Ascending aorta (tissue), 2 donors: ENCODE data around the gene NOSTRIN. TPM values are rescaled to one million over a fixed set of nuclear protein-coding genes. Genes with fewer than 3 reads are reported as not detected.

Source experiments
- DNase-seq, 2 donors: peaks; one replicate each; pipeline ENCODE4 v3.0.0-alpha.2; 2019; ENCODE audit warnings: low spot score in 2 of 2
- H3K27ac ChIP-seq, 2 donors: fragments of 200-600 bp; sonication (generic); one replicate each; pipeline ENCODE4 v1.5.1; 2016 to 2017; ENCODE audit warnings: mild to moderate bottlenecking in 1 of 2
- H3K27me3 ChIP-seq: fragments of 200-600 bp; sonication (generic); one replicate; pipeline ENCODE4 v1.5.1; 2017
- H3K36me3 ChIP-seq, 2 donors: fragments of 200-600 bp; sonication (generic); one replicate each; pipeline ENCODE4 v1.5.1; 2016
- H3K4me1 ChIP-seq, 2 donors: fragments of 200-600 bp; sonication (generic); one replicate each; pipeline ENCODE4 v1.5.1; 2016 to 2017; ENCODE audit warnings: mild to moderate bottlenecking in 1 of 2
- H3K4me3 ChIP-seq, 2 donors: fragments of 200-600 bp; sonication (generic); one replicate each; pipeline ENCODE4 v1.5.1; 2016 to 2017; ENCODE audit warnings: mild to moderate bottlenecking in 1 of 2
- H3K9me3 ChIP-seq, 2 donors: fragments of 200-600 bp; sonication (generic); one replicate each; pipeline ENCODE4 v1.5.1; 2016
- CTCF ChIP-seq, 3 experiments: fragments of 200-600 bp in 2 of 3; fragments of 450-650 bp in 1 of 3; sonication (generic) in 2 of 3; IDR thresholded peaks; one replicate each; pipeline ENCODE4 v1.5.1; 2016 to 2019; ENCODE audit warnings: antibody characterized with exemption in 3 of 3, mild to moderate bottlenecking in 1 of 3, moderate library complexity in 1 of 3
- intact Hi-C: fragments of 100-400 bp; cut with DNase I; formaldehyde crosslinking; loops from one replicate; pipeline ENCODE4 v1.15.1; 2023
- total RNA-seq: library from RNA; depleted of rRNA; stranded (reverse); fragments of >200 nt; gene quantifications from one replicate; pipeline ENCODE4 v1.1.0, GENCODE V29; 2016

NOSTRIN gene
- total RNA-seq = 7.8 TPM

GRCh38 chr2:168801961-168802858 is at the start of gene NOSTRIN:
Gene NOSTRIN, plus strand, starts transcription at chr2:168802637. Its CDS starts 10 bp downstream, at chr2:168802647.
- DNase-seq = peak in 1 of 2 donors; percentile 68
- Histone ChIP-seq H3K27me3 (no peaks in the 10 kb centered on the region), H3K9me3 (no peaks in the 10 kb centered on the region), H3K27ac (peak within 1 kb of the TSS in 1 of 2 donors; percentile 11), H3K4me1 (no peaks in the 10 kb centered on the region), H3K36me3 (no peaks in the 10 kb centered on the region), H3K4me3 (peak within 1 kb of the TSS in 1 of 2 donors; percentile 4)
- TF ChIP-seq CTCF (IDR thresholded peaks at IDR 0.05) = no peak
- intact Hi-C loops = no loop called here

DNA sequence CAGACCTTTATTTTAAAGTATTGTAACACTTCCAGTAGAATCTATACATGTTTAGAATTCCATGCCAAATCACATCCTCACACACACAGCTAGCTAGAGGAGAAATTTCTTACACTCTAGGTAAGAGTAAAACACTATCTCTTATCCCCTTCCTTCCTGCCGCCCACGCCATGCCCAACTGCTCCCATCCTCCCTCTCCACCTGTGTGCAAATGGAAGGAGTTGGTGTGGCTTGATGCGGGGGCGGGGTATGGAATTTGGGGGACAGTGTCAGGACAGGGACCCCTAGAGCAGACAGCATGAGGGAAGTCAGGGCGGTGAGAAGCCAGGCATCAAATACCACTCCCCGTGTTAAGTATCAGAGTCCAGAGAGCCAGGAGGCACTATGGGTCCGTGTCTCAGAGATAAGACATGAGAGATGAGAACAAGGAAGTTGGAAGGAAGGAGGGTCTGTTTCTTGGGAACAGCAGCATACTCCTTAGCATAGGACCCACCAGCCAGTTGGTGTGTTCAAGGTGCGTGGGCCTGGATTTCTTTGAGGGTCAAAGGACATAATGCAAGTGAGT is 48.6 kb upstream of the NOSTRIN start:
- no peak for DNase-seq
- intact Hi-C loops = no loop called here
- H3K9me3 ChIP-seq = no peaks in the 10 kb centered on the region
- no peaks in the 10 kb centered on the region for H3K4me1 ChIP-seq
- TF ChIP-seq CTCF (IDR thresholded peaks at IDR 0.05) = no peak
- H3K36me3 ChIP-seq = no peaks in the 10 kb centered on the region
- H3K27me3 ChIP-seq = no peaks in the 10 kb centered on the region
- no peak overlapping the region for H3K4me3 ChIP-seq
- H3K27ac ChIP-seq = no peak overlapping the region

DNA sequence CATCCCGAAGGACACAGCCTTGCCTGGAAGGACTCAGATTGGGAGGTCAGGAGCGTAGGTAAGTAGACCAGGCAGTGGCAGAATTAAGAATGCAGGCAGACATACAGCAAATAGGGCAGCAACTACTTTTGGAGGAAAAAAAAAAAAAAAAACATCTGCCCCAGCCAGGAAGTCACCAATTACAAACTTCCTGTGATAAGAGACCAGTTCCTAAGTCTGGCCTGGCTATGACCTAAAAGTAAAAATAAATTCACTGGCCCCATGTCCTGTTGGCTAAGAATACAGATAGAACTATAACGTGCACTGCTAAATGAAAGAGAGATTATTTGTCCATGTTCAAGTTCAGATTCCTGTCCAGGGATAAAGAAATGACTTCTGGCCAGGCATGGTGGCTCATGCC is 45.2 kb upstream of the NOSTRIN start:
- no peaks in the 10 kb centered on the region for H3K4me1 ChIP-seq
- H3K4me3 ChIP-seq = no peak overlapping the region
- H3K27me3 ChIP-seq = no peaks in the 10 kb centered on the region
- no peak for TF ChIP-seq CTCF (IDR thresholded peaks at IDR 0.05)
- H3K9me3 ChIP-seq = no peaks in the 10 kb centered on the region
- DNase-seq = no peak
- no peak overlapping the region for H3K27ac ChIP-seq
- no peaks in the 10 kb centered on the region for H3K36me3 ChIP-seq
- intact Hi-C loops = no loop called here

DNA sequence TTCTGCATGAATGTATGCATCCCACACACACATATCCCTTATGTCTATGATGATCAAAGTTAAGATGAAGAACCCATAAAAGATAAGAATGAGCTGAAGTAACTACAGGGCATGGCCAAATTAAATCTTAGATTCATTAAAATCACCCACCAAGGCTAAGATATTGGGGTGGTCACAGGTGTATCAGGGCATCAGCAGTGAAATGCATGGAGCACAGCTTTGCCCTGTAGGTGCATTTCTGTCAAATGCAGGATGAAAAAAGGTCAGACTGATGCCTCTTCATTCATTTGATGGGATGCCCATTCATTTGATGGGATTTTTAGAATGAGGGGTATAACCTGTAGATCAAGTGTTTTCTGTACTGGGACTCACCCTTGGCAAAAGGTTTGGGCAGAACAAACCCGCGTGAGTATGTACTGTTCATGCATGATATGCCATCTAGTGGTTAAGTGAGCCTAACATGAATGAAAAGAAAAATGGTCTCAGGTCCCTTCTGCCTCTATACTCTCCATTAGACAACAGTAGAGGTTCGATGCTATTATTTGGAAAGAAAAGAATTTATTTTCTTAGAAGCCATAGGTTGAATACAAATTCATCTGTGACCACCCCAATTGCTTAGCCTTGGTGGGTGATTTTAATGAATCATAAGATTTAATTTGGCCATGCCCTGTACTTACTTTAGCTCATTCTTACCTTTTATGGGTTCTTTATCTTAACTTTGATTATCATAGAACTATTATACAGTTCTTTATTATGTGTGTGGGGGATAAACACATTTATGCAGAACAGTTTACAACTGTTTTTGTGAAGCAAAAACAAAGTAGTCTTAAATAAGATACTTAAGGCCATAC is 43.2 kb upstream of the NOSTRIN start:
- no peak overlapping the region for H3K4me3 ChIP-seq
- H3K36me3 ChIP-seq = no peaks in the 10 kb centered on the region
- peak; percentile 30 to 57 (median 30) for TF ChIP-seq CTCF (IDR thresholded peaks at IDR 0.05)
- H3K27ac ChIP-seq = no peak overlapping the region
- no peaks in the 10 kb centered on the region for H3K4me1 ChIP-seq
- no peaks in the 10 kb centered on the region for H3K27me3 ChIP-seq
- DNase-seq = no peak
- intact Hi-C loops = loop anchor here (2.0 kb wide), 1 partner anchor 412 kb away; no protein-coding TSS in a partner anchor
- no peaks in the 10 kb centered on the region for H3K9me3 ChIP-seq

- Histone ChIP-seq H3K27ac (no peak overlapping the region), H3K27me3 (no peaks in the 10 kb centered on the region), H3K36me3 (peaks cover 0 to 11% of the 10 kb centered on the region in 2 donors), H3K4me1 (no peaks in the 10 kb centered on the region), H3K9me3 (no peaks in the 10 kb centered on the region), H3K4me3 (no peak overlapping the region)
- intact Hi-C loops = no loop called here
- DNase-seq = no peak
- TF ChIP-seq CTCF (IDR thresholded peaks at IDR 0.05) = no peak
Measured at GRCh38 chr2:168765401-168765800, 37.0 kb upstream of the NOSTRIN start.
